Stomach (tissue), 9 donors: Measurements from ENCODE around the gene BBS9. TPM values are rescaled to one million over a fixed set of nuclear protein-coding genes. Genes with fewer than 3 reads are reported as not detected.

Source experiments
- DNase-seq, 2 donors: peaks; one replicate each; pipeline versions ENCODE4 v3.0.0 to v3.0.0-alpha.2; 2013 to 2019
- H3K27ac ChIP-seq, 5 donors: fragments of 200-600 bp in 4 of 5; sonication (generic) in 4 of 5; one replicate each; pipeline ENCODE4 v1.5.1; 2013 to 2019; ENCODE audit warnings: mild to moderate bottlenecking in 1 of 5, moderate library complexity in 1 of 5
- H3K27me3 ChIP-seq, 3 donors: fragments of 200-600 bp; sonication (generic); one replicate each; pipeline ENCODE4 v1.5.1; 2017 to 2019; ENCODE audit warnings: mixed run types in 1 of 3
- H3K36me3 ChIP-seq, 4 donors: fragments of 200-600 bp; sonication (generic); 1 replicate in 3 of 4; 2 replicates in 1 of 4; pipeline ENCODE4 v1.5.1; 2016 to 2019
- H3K4me1 ChIP-seq, 4 donors: fragments of 200-600 bp; sonication (generic); one replicate each; pipeline ENCODE4 v1.5.1; 2016 to 2019
- H3K4me3 ChIP-seq, 4 donors: fragments of 200-600 bp; sonication (generic) in 3 of 4; one replicate each; pipeline ENCODE4 v1.5.1; 2016 to 2019; ENCODE audit warnings: mild to moderate bottlenecking in 1 of 4
- H3K9me3 ChIP-seq, 4 donors: fragments of 200-600 bp; sonication (generic); one replicate each; pipeline ENCODE4 v1.5.1; 2016 to 2019
- EP300 ChIP-seq: sonication (generic); formaldehyde crosslinking; IDR thresholded peaks from one replicate; pipeline ENCODE4 v1.6.1; 2017; ENCODE audit warnings: antibody characterized with exemption
- POLR2A ChIP-seq, 4 donors: fragments of 450-650 bp; IDR thresholded peaks; one replicate each; pipeline ENCODE4 v1.6.1; 2016; ENCODE audit warnings: antibody characterized with exemption in 4 of 4, control low read depth in 2 of 4, mild to moderate bottlenecking in 1 of 4, moderate library complexity in 1 of 4
- POLR2AphosphoS5 ChIP-seq, 3 donors: sonication (generic); formaldehyde crosslinking; IDR thresholded peaks; one replicate each; pipeline ENCODE4 v1.6.1; 2016; ENCODE audit warnings: antibody characterized with exemption in 3 of 3
- WGBS, 5 donors: extraction: QIAGEN DNeasy Blood & Tissue Kit in 3 of 5; methylation state at CpG; one replicate each; pipeline versions ENCODE4 v1.1.5 to v1.1.7; 2013 to 2018; 5-methylcytosine and 5-hydroxymethylcytosine counted together
- intact Hi-C: fragments of 100-400 bp; cut with DNase I; formaldehyde crosslinking; loops from one replicate; pipeline ENCODE4 v1.15.1; 2023; ENCODE audit warnings: low total_unique reads
- polyA plus RNA-seq, 3 donors: library from polyadenylated mRNA; stranded (reverse); fragments of 200-250 nt; gene quantifications; one replicate each; pipeline ENCODE4 v1.2.3, GENCODE V29; 2013
- total RNA-seq, 5 donors: library from RNA; depleted of rRNA; stranded (reverse); fragments of >200 nt; gene quantifications; one replicate each; pipeline versions ENCODE4 v1.1.0 to v1.2.3, GENCODE V29; 2014 to 2016
- TF ChIP-seq, protein P1 (sequence below), 7 experiments: fragments of 450-650 bp in 4 of 7; fragments of 200-600 bp in 3 of 7; sonication (generic) in 3 of 7; IDR thresholded peaks; one replicate each; pipeline ENCODE4 v1.5.1; 2016 to 2019; ENCODE audit warnings: antibody characterized with exemption in 7 of 7, control low read depth in 2 of 7, mild to moderate bottlenecking in 1 of 7
- donor health status: healthy with polysubstance abuse.
- donor health status: Bipolar disorder and iron deficiency.
- donor health status: healthy.

Gene BBS9
- total and polyA plus RNA-seq, 8 donors, result 3.2 to 43.9 (median 5.9) TPM

DNA sequence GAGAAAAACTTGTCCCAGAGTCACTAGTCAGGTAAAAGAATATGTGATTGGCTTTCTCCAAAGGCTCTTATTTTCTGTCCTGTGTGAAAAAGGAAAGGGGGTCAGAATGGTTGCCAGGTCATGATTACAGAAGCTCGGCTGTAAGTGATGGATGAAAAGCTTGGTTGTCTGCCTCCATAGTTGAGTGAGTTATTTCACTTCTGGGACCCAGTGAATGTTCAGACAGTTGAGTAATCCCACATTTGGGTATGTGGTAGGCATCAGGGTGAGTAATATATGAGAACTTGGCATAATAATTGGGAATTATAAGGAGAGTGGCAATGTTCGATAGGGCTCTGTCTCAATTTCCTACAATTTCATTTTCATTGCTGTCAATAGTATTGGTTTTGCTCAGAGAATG lies 72.5 kb downstream of the BBS9 start:
- Histone ChIP-seq H3K36me3 (no peaks in the 10 kb centered on the region), H3K27ac (no peak overlapping the region), H3K4me1 (no peaks in the 10 kb centered on the region), H3K9me3 (no peaks in the 10 kb centered on the region), H3K4me3 (no peak overlapping the region), H3K27me3 (no peaks in the 10 kb centered on the region)
- intact Hi-C loops, result no loop called here
- DNase-seq, result no peak
- WGBS, 5 donors, result 89 to 99% (median 94%) methylated on average over 2 of the region's 2 CpGs
- no peak for TF ChIP-seq POLR2A (IDR thresholded peaks at IDR 0.05)
- TF ChIP-seq POLR2AphosphoS5 (IDR thresholded peaks at IDR 0.05), result no peak
- TF ChIP-seq EP300, result no peak
- TF ChIP-seq, protein P1, sequence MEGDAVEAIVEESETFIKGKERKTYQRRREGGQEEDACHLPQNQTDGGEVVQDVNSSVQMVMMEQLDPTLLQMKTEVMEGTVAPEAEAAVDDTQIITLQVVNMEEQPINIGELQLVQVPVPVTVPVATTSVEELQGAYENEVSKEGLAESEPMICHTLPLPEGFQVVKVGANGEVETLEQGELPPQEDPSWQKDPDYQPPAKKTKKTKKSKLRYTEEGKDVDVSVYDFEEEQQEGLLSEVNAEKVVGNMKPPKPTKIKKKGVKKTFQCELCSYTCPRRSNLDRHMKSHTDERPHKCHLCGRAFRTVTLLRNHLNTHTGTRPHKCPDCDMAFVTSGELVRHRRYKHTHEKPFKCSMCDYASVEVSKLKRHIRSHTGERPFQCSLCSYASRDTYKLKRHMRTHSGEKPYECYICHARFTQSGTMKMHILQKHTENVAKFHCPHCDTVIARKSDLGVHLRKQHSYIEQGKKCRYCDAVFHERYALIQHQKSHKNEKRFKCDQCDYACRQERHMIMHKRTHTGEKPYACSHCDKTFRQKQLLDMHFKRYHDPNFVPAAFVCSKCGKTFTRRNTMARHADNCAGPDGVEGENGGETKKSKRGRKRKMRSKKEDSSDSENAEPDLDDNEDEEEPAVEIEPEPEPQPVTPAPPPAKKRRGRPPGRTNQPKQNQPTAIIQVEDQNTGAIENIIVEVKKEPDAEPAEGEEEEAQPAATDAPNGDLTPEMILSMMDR (IDR thresholded peaks at IDR 0.05), result no peak

DNA sequence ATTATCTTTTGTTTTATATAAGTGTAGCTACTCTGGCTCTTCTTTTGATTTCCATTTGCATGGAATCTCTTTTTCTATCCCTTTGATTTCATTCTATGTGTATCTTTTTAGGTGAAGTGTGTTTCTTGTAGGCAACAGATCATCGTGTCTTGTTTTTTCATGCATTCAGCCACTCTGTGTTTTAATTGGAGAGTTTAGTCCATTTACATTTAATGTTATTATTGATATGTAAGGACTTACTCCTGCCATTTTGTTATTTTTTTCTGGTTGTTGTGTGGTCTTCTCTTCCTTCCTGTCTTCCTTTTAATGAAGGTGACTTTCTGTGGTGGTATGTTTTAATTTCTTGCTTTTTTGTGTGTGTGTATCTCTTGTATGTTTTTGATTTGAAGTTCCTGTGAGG lies 81.6 kb downstream of the BBS9 start:
- Histone ChIP-seq H3K4me1 (no peaks in the 10 kb centered on the region), H3K27ac (no peak overlapping the region), H3K27me3 (no peaks in the 10 kb centered on the region), H3K36me3 (peaks cover 0 to 22% (median 3%) of the 10 kb centered on the region in 4 donors), H3K4me3 (no peak overlapping the region), H3K9me3 (peaks cover 0 to 30% (median 24%) of the 10 kb centered on the region in 4 donors)
- intact Hi-C loops, result no loop called here
- TF ChIP-seq, protein P1 (IDR thresholded peaks at IDR 0.05), result no peak
- TF ChIP-seq EP300, result no peak
- no peak for TF ChIP-seq POLR2A (IDR thresholded peaks at IDR 0.05)
- no peak for TF ChIP-seq POLR2AphosphoS5 (IDR thresholded peaks at IDR 0.05)
- 94 to 100% (median 97%) methylated on average over 1 of the region's 1 CpG for WGBS, 5 donors
- no peak for DNase-seq

DNA sequence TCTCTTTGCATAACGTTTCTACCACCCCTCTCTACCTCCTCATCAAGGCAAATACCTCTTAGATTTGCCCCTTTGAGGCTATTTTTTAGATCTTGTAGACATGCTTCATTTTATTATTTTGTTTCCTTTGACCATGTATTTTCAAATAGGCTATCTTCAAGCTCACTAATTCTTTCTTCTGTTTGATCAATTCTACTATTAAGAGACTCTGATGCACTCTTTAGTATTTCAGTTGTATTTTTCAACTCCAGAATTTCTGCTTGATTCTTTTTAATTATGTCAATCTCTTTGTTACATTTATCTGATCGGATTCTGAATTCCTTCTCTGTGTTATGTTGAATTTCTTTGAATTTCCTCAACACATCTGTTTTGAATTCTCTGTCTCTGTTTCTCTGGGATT lies 82.8 kb downstream of the BBS9 start:
- intact Hi-C loops, result no loop called here
- H3K36me3 ChIP-seq, result peaks cover 0 to 22% (median 3%) of the 10 kb centered on the region in 4 donors
- H3K27ac ChIP-seq, result no peak overlapping the region
- no peak for DNase-seq
- WGBS, 5 donors, result 86 to 90% (median 86%) methylated on average over 2 of the region's 2 CpGs
- no peak for TF ChIP-seq POLR2A (IDR thresholded peaks at IDR 0.05)
- TF ChIP-seq, protein P1 (IDR thresholded peaks at IDR 0.05), result no peak
- no peaks in the 10 kb centered on the region for H3K27me3 ChIP-seq
- H3K9me3 ChIP-seq, result peaks cover 0 to 30% (median 24%) of the 10 kb centered on the region in 4 donors
- no peak overlapping the region for H3K4me3 ChIP-seq
- H3K4me1 ChIP-seq, result no peaks in the 10 kb centered on the region

DNA sequence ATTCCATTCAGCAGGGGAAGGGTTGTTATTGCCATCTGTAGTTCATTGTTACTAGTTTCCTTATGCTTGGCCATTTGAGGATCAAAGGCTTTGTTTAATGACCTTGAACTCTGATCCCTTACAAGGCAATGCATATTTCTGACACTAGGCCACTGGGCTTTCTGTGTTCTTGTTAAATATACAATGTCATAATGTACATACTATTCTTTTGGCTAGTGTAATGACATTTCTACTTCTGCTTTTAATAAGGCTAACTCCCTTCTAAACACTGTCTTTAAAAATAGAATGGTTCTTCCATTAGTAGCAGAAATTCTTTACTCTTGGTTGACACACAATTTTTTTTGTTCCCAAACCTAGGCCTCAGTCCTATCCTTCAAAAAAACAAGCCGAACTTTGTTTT lies 86.6 kb downstream of the BBS9 start:
- Histone ChIP-seq H3K27me3 (no peaks in the 10 kb centered on the region), H3K36me3 (peaks cover 0 to 19% (median 3%) of the 10 kb centered on the region in 4 donors), H3K27ac (no peak overlapping the region), H3K4me1 (no peaks in the 10 kb centered on the region), H3K4me3 (no peak overlapping the region), H3K9me3 (peaks cover 0 to 20% (median 15%) of the 10 kb centered on the region in 4 donors)
- TF ChIP-seq POLR2AphosphoS5 (IDR thresholded peaks at IDR 0.05) (no peak), POLR2A (IDR thresholded peaks at IDR 0.05) (no peak), EP300 (no peak)
- TF ChIP-seq, protein P1 (IDR thresholded peaks at IDR 0.05), result no peak
- 59 to 91% (median 78%) methylated on average over 1 of the region's 1 CpG for WGBS, 5 donors
- peak in 1 of 2 donors; percentile 30 for DNase-seq
- intact Hi-C loops, result no loop called here
